GM12892 (cell line): ENCODE results near the gene KCNS1.
"Not testable (repeated sequence)": the region's sequence is repeated elsewhere in the genome, so short reads cannot be mapped to it uniquely, and the experiment has no call there.

Experiments
- POLR2A ChIP-seq: IDR thresholded peaks from 2 replicates; pipeline ENCODE4 v1.6.1; 2011; ENCODE audit warnings: low read depth, low read length, control low read depth
- POLR2AphosphoS5 ChIP-seq: IDR thresholded peaks from 2 replicates; pipeline ENCODE4 v1.6.1; 2011; ENCODE audit warnings: low read depth, low read length, control low read depth
- TAF1 ChIP-seq: IDR thresholded peaks from 2 replicates; pipeline ENCODE4 v1.6.1; 2011; ENCODE audit warnings: low read depth, mild to moderate bottlenecking, control low read depth, low read length, borderline replicate concordance

DNA sequence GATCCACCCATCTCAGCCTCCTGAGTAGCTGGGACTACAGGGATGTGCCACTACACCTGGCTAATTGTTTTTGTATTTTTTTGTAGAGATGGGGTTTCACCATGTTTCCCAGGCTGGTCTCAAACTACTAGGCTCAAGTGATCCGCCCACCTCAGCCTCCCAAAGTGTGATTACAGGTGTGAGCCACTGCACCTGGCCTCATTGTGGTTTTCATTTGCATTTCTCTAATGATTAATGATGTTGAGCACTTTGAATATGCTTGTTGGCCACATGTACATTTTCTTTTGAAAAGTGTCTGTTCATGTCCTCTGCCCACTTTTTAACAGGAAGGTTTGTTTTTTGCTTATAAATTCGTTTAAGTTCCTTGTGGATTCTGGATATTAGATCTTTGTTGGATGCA lies 37.8 kb downstream of the KCNS1 start:
- not testable (repeated sequence) for TF ChIP-seq POLR2AphosphoS5, POLR2A, TAF1
